Measurements from ENCODE around the gene PDXDC1.
"Not testable (repeated sequence)": the region's sequence is repeated elsewhere in the genome, so short reads cannot be mapped to it uniquely, and the experiment has no call there.

Gene PDXDC1

GRCh38 chr16:15002448-15002847, 27.6 kb downstream of the PDXDC1 start:
- POLR2A ChIA-PET; CTCF ChIA-PET; DNase-seq (ENCODE audit: low read depth, low spot score); H3K4me3 ChIP-seq (ENCODE audit: low read depth, low read length): not testable (repeated sequence)

- H3K4me3 ChIP-seq (ENCODE audit: low read depth, low read length); POLR2A ChIA-PET; DNase-seq (ENCODE audit: low read depth, low spot score); CTCF ChIA-PET: not testable (repeated sequence)
These were observed 30.7 kb downstream of the PDXDC1 start for GRCh38 chr16:15005357-15006132.

GRCh38 chr16:15008647-15009046, 33.8 kb downstream of the PDXDC1 start:
- H3K4me3 ChIP-seq (ENCODE audit: low read depth, low read length); DNase-seq (ENCODE audit: low read depth, low spot score); CTCF ChIA-PET; POLR2A ChIA-PET: not testable (repeated sequence)

- POLR2A ChIA-PET; CTCF ChIA-PET; DNase-seq (ENCODE audit: low read depth, low spot score): not testable (repeated sequence)
These were observed 38.1 kb downstream of the PDXDC1 start for GRCh38 chr16:15012941-15013340.

GRCh38 chr16:15015671-15016070, 40.8 kb downstream of the PDXDC1 start:
- H3K4me3 ChIP-seq (ENCODE audit: low read depth, low read length); DNase-seq (ENCODE audit: low read depth, low spot score); POLR2A ChIA-PET; CTCF ChIA-PET: not testable (repeated sequence)

More at GRCh38 chr16:15012941-15013340, 38.1 kb downstream of the PDXDC1 start:
- not testable (repeated sequence) for H3K4me3 ChIP-seq (ENCODE audit: low read depth, low read length)

GRCh38 chr16:15016354-15016753, 41.5 kb downstream of the PDXDC1 start:
- POLR2A ChIA-PET; DNase-seq (ENCODE audit: low read depth, low spot score); H3K4me3 ChIP-seq (ENCODE audit: low read depth, low read length); CTCF ChIA-PET: not testable (repeated sequence)

- CTCF ChIA-PET; DNase-seq (ENCODE audit: low read depth, low spot score); POLR2A ChIA-PET; H3K4me3 ChIP-seq (ENCODE audit: low read depth, low read length): not testable (repeated sequence)
These were observed 42.2 kb downstream of the PDXDC1 start for GRCh38 chr16:15016951-15017580.

GRCh38 chr16:15021429-15021828, 46.6 kb downstream of the PDXDC1 start:
- H3K4me3 ChIP-seq (ENCODE audit: low read depth, low read length); POLR2A ChIA-PET: not testable (repeated sequence)
- DNase-seq (ENCODE audit: low read depth, low spot score): peak; percentile 73
- CTCF ChIA-PET: interaction anchor here (1.2 kb wide), 1 partner anchor 11 kb away, joined by 3 read pairs; no protein-coding TSS in a partner anchor

- POLR2A ChIA-PET; H3K4me3 ChIP-seq (ENCODE audit: low read depth, low read length); DNase-seq (ENCODE audit: low read depth, low spot score): not testable (repeated sequence)
- CTCF ChIA-PET: interaction anchor here (1.2 kb wide), 1 partner anchor 11 kb away, joined by 3 read pairs; no protein-coding TSS in a partner anchor
These were observed 47.4 kb downstream of the PDXDC1 start for GRCh38 chr16:15022194-15022593.

- DNase-seq (ENCODE audit: low read depth, low spot score); CTCF ChIA-PET; POLR2A ChIA-PET; H3K4me3 ChIP-seq (ENCODE audit: low read depth, low read length): not testable (repeated sequence)
These were observed 48.7 kb downstream of the PDXDC1 start for GRCh38 chr16:15023381-15024077.

GRCh38 chr16:15024858-15025199, 50.0 kb downstream of the PDXDC1 start:
- DNase-seq (ENCODE audit: low read depth, low spot score); CTCF ChIA-PET; POLR2A ChIA-PET: not testable (repeated sequence)

GRCh38 chr16:15025234-15025951, 50.6 kb downstream of the PDXDC1 start:
- CTCF ChIA-PET; POLR2A ChIA-PET; H3K4me3 ChIP-seq (ENCODE audit: low read depth, low read length): not testable (repeated sequence)
- peak; percentile 17 for DNase-seq (ENCODE audit: low read depth, low spot score)

More at GRCh38 chr16:15024858-15025199, 50.0 kb downstream of the PDXDC1 start:
- not testable (repeated sequence) for H3K4me3 ChIP-seq (ENCODE audit: low read depth, low read length)

- DNase-seq (ENCODE audit: low read depth, low spot score); CTCF ChIA-PET; H3K4me3 ChIP-seq (ENCODE audit: low read depth, low read length); POLR2A ChIA-PET: not testable (repeated sequence)
These were observed 52.2 kb downstream of the PDXDC1 start for GRCh38 chr16:15027051-15027450.

- CTCF ChIA-PET: not testable (repeated sequence)
These were observed 52.9 kb downstream of the PDXDC1 start for GRCh38 chr16:15027503-15028344.

GRCh38 chr16:15028345-15028715, 53.5 kb downstream of the PDXDC1 start:
- POLR2A ChIA-PET; CTCF ChIA-PET; DNase-seq (ENCODE audit: low read depth, low spot score); H3K4me3 ChIP-seq (ENCODE audit: low read depth, low read length): not testable (repeated sequence)

More at GRCh38 chr16:15027503-15028344, 52.9 kb downstream of the PDXDC1 start:
- H3K4me3 ChIP-seq (ENCODE audit: low read depth, low read length); POLR2A ChIA-PET; DNase-seq (ENCODE audit: low read depth, low spot score): not testable (repeated sequence)

Measured in AG04449 (cell line).